Ovary (tissue), 9 donors: ENCODE results near the gene PRRC1. TPM values are rescaled to one million over a fixed set of nuclear protein-coding genes. Genes with fewer than 3 reads are reported as not detected.
"Not testable (repeated sequence)": the region's sequence is repeated elsewhere in the genome, so short reads cannot be mapped to it uniquely, and the experiment has no call there.

Experiments used
- DNase-seq, 5 donors: peaks; one replicate each; pipeline ENCODE4 v3.0.0-alpha.2; 2019 to 2020
- H3K27ac ChIP-seq, 2 donors: fragments of 200-600 bp; one replicate each; pipeline versions ENCODE4 v1.5.1 to v1.8.0; 2019 to 2022
- H3K27me3 ChIP-seq: fragments of 200-600 bp; one replicate; pipeline ENCODE4 v1.8.0; 2022
- H3K36me3 ChIP-seq: fragments of 200-600 bp; sonication (generic); one replicate; pipeline ENCODE4 v1.5.1; 2019
- H3K4me1 ChIP-seq: one replicate; pipeline ENCODE4 v1.8.1; 2013; ENCODE audit warnings: mild to moderate bottlenecking, moderate library complexity; ENCODE audit not compliant: insufficient read depth
- H3K4me3 ChIP-seq: fragments of 200-600 bp; sonication (generic); one replicate; pipeline ENCODE4 v1.5.1; 2017
- H3K9me3 ChIP-seq, 2 donors: fragments of 200-600 bp in 1 of 2; sonication (generic) in 1 of 2; one replicate each; pipeline versions ENCODE4 v1.5.1 to v1.8.1; 2013 to 2019; ENCODE audit warnings: mild to moderate bottlenecking in 1 of 2, moderate library complexity in 1 of 2
- CTCF ChIP-seq, 3 donors: fragments of 450-650 bp in 2 of 3; fragments of 200-600 bp in 1 of 3; IDR thresholded peaks; one replicate each; pipeline versions ENCODE4 v1.5.1 to v1.8.0; 2016 to 2022; ENCODE audit warnings: antibody characterized with exemption in 3 of 3, mild to moderate bottlenecking in 1 of 3
- EP300 ChIP-seq: sonication (generic); formaldehyde crosslinking; IDR thresholded peaks from one replicate; pipeline ENCODE4 v1.6.1; 2017; ENCODE audit warnings: antibody characterized with exemption
- POLR2A ChIP-seq: fragments of 450-650 bp; IDR thresholded peaks from one replicate; pipeline ENCODE4 v1.6.1; 2017; ENCODE audit warnings: antibody characterized with exemption, mild to moderate bottlenecking, moderate library complexity
- WGBS, 3 donors: extraction: QIAGEN DNeasy Blood & Tissue Kit in 1 of 3; methylation state at CpG; one replicate each; pipeline versions ENCODE4 v1.1.5 to v1.1.7; 2013 to 2017; 5-methylcytosine and 5-hydroxymethylcytosine counted together
- intact Hi-C, 4 donors: fragments of 100-400 bp; cut with DNase I; formaldehyde crosslinking; loops; one replicate each; pipeline versions ENCODE4 v1.11.0 to v1.15.1; 2022 to 2023
- polyA plus RNA-seq, 2 donors: library from polyadenylated mRNA; stranded (reverse); fragments of 200-250 nt in 1 of 2; fragments of 350-450 nt in 1 of 2; fragmentation: Illumina TruSeq in 1 of 2; extraction: RNeasy Lipid Tissue Mini Kit (QIAGEN cat#74804) in 1 of 2; gene quantifications; one replicate each; pipeline ENCODE4 v1.2.3, GENCODE V29; 2013 to 2014
- total RNA-seq, 7 donors: library from RNA; depleted of rRNA in 2 of 7; stranded (reverse); fragments of >200 nt in 2 of 7; fragmentation: NEBNext Ultra II Directional in 3 of 7; extraction: Animal tissue kit (Norgen Biotek cat#: 25700) in 3 of 7; gene quantifications; one replicate each; pipeline versions ENCODE4 v1.1.0 to v1.2.4, GENCODE V29; 2016 to 2023
- donor health status: DM: no; HTN: no; CAD: no; lungs with moderate emphysema.
- donor health status: DM: no; HTN: no; CAD: no.
- donor health status: Bipolar disorder and iron deficiency.
- donor health status: DM: yes; HTN: yes; CAD: no.
- donor health status: DM: no; HTN: no; CAD: no.
- donor health status: DM: yes; HTN: yes; CAD: no.

PRRC1 gene
- total and polyA plus RNA-seq, 9 donors = 19.0 to 59.0 (median 46.1) TPM

- WGBS, 3 donors = 98 to 99% (median 98%) methylated on average over 1 of the region's 1 CpG
- no peak for DNase-seq
- H3K27ac ChIP-seq = no peak overlapping the region
- no peak overlapping the region for H3K4me3 ChIP-seq
- TF ChIP-seq POLR2A (no peak), EP300 (no peak), CTCF (IDR thresholded peaks at IDR 0.05) (no peak)
- H3K4me1 ChIP-seq = peaks cover 1% of the 10 kb centered on the region
- H3K36me3 ChIP-seq = no peaks in the 10 kb centered on the region
- intact Hi-C loops = no loop called here
- no peaks in the 10 kb centered on the region for H3K27me3 ChIP-seq
- no peaks in the 10 kb centered on the region for H3K9me3 ChIP-seq
Measured at GRCh38 chr5:127525181-127525580, 7.7 kb downstream of the PRRC1 start.

GRCh38 chr5:127529904-127530682, 12.7 kb downstream of the PRRC1 start:
- H3K36me3 ChIP-seq = no peaks in the 10 kb centered on the region
- no peak overlapping the region for H3K4me3 ChIP-seq
- H3K4me1 ChIP-seq = no peaks in the 10 kb centered on the region
- H3K27ac ChIP-seq = no peak overlapping the region
- intact Hi-C loops = no loop called here
- WGBS, 3 donors = 90 to 94% (median 93%) methylated on average over 5 of the region's 5 CpGs
- no peaks in the 10 kb centered on the region for H3K27me3 ChIP-seq
- no peaks in the 10 kb centered on the region for H3K9me3 ChIP-seq
- DNase-seq = no peak
- TF ChIP-seq EP300 (no peak), CTCF (IDR thresholded peaks at IDR 0.05) (no peak), POLR2A (no peak)

GRCh38 chr5:127536687-127537086, 19.2 kb downstream of the PRRC1 start:
- TF ChIP-seq EP300 (no peak), CTCF (IDR thresholded peaks at IDR 0.05) (no peak), POLR2A (no peak)
- no peaks in the 10 kb centered on the region for H3K27me3 ChIP-seq
- H3K36me3 ChIP-seq = no peaks in the 10 kb centered on the region
- H3K9me3 ChIP-seq = no peaks in the 10 kb centered on the region
- H3K4me1 ChIP-seq = no peaks in the 10 kb centered on the region
- no peak overlapping the region for H3K27ac ChIP-seq
- H3K4me3 ChIP-seq = no peak overlapping the region
- no peak for DNase-seq
- WGBS, 3 donors = 80 to 88% (median 82%) methylated on average over 2 of the region's 2 CpGs
- intact Hi-C loops = no loop called here

GRCh38 chr5:127540553-127540952, 23.1 kb downstream of the PRRC1 start:
- DNase-seq, H3K36me3 ChIP-seq, H3K27me3 ChIP-seq, H3K9me3 ChIP-seq, H3K27ac ChIP-seq, H3K4me3 ChIP-seq, intact Hi-C loops, H3K4me1 ChIP-seq: not testable (repeated sequence)
- WGBS, 3 donors = 95 to 99% (median 96%) methylated on average over 3 of the region's 3 CpGs

- intact Hi-C loops, H3K27ac ChIP-seq, H3K27me3 ChIP-seq, DNase-seq, H3K9me3 ChIP-seq, H3K36me3 ChIP-seq, H3K4me1 ChIP-seq, H3K4me3 ChIP-seq: not testable (repeated sequence)
- WGBS, 3 donors = 94 to 100% (median 100%) methylated on average over 1 of the region's 1 CpG
Measured at GRCh38 chr5:127545249-127545648, 27.8 kb downstream of the PRRC1 start.
